Hepatocyte (in vitro differentiated cells): ENCODE measurements around the gene HDAC8.

Source experiments
- CTCF ChIP-seq: fragments of 200-600 bp; sonication (generic); IDR thresholded peaks from 2 replicates; pipeline ENCODE4 v1.5.1; 2016; ENCODE audit warnings: antibody characterized with exemption, mild to moderate bottlenecking; ENCODE audit not compliant: poor library complexity
- EZH2 ChIP-seq: fragments of 200-600 bp; sonication (generic); IDR thresholded peaks from 2 replicates; pipeline ENCODE4 v1.6.1; 2016; ENCODE audit warnings: antibody characterized with exemption, mild to moderate bottlenecking, borderline replicate concordance

GRCh38 chrX:72487661-72488060, 85.0 kb downstream of the HDAC8 start:
- no peak for TF ChIP-seq CTCF
- no peak for TF ChIP-seq EZH2
